SK-N-SH treated with all-trans-retinoic acid at 6 μM for 48 hours (cell line): ENCODE measurements around the gene CMTM2.

Experiments used
- ATAC-seq: fragments of 200-7000 bp; cut with Tn5 transposase; 3 replicates; pipeline ENCODE4 v1.9.1; 2020; ENCODE audit warnings: mild to moderate bottlenecking, moderate library complexity
- ARNTL ChIP-seq: fragments of 450-650 bp; formaldehyde crosslinking; IDR thresholded peaks from 2 replicates; pipeline ENCODE4 v1.5.0; 2020; ENCODE audit warnings: low read depth, mild to moderate bottlenecking, moderate library complexity, borderline replicate concordance
- BACH2 ChIP-seq: fragments of 250-450 bp; sonication (Bioruptor Pico); IDR thresholded peaks from 2 replicates; pipeline ENCODE4 v1.9.0; 2021; ENCODE audit warnings: mild to moderate bottlenecking, borderline replicate concordance
- CREB5 ChIP-seq: fragments of 250-450 bp; sonication (Bioruptor Pico); IDR thresholded peaks from 2 replicates; pipeline ENCODE4 v1.5.1; 2020; ENCODE audit warnings: low read depth, mild to moderate bottlenecking, moderate library complexity
- CSDC2 ChIP-seq: fragments of 250-450 bp; sonication (Bioruptor Pico); IDR thresholded peaks from 2 replicates; pipeline ENCODE4 v1.5.0; 2020; ENCODE audit warnings: mild to moderate bottlenecking, moderate library complexity
- ESRRG ChIP-seq: fragments of 250-450 bp; sonication (Bioruptor Pico); IDR thresholded peaks from 2 replicates; pipeline ENCODE4 v1.6.1; 2021; ENCODE audit warnings: mild to moderate bottlenecking
- ISL1 ChIP-seq: fragments of 250-450 bp; sonication (Bioruptor Pico); IDR thresholded peaks from 2 replicates; pipeline ENCODE4 v2.1.2; 2022; ENCODE audit warnings: mild to moderate bottlenecking, moderate library complexity
- OSR1 ChIP-seq: fragments of 250-450 bp; sonication (Bioruptor Pico); IDR thresholded peaks from 2 replicates; pipeline ENCODE4 v1.8.0; 2022; ENCODE audit warnings: moderate library complexity, mild to moderate bottlenecking, inconsistent platforms
- PPARA ChIP-seq: fragments of 250-450 bp; sonication (Bioruptor Pico); IDR thresholded peaks from 2 replicates; pipeline ENCODE4 v1.5.0; 2020; ENCODE audit warnings: mild to moderate bottlenecking, borderline replicate concordance
- SNAI2 ChIP-seq: fragments of 250-450 bp; sonication (Bioruptor Pico); IDR thresholded peaks from 2 replicates; pipeline ENCODE4 v1.5.0; 2020; ENCODE audit warnings: mild to moderate bottlenecking, moderate library complexity
- TCF4 ChIP-seq: fragments of 250-450 bp; sonication (Bioruptor Pico); IDR thresholded peaks from 2 replicates; pipeline ENCODE4 v1.8.0; 2021; ENCODE audit warnings: mild to moderate bottlenecking, moderate library complexity, borderline replicate concordance
- TOX ChIP-seq: fragments of 250-450 bp; sonication (Bioruptor Pico); IDR thresholded peaks from 2 replicates; pipeline ENCODE4 v1.8.0; 2021; ENCODE audit warnings: mild to moderate bottlenecking, moderate library complexity, borderline replicate concordance
- TSHZ2 ChIP-seq: fragments of 250-450 bp; sonication (Bioruptor Pico); IDR thresholded peaks from 2 replicates; pipeline ENCODE4 v1.5.0; 2020; ENCODE audit warnings: mild to moderate bottlenecking, moderate library complexity
- ZC3H10 ChIP-seq: fragments of 250-450 bp; sonication (Bioruptor Pico); IDR thresholded peaks from 2 replicates; pipeline ENCODE4 v1.5.1; 2021; ENCODE audit warnings: mild to moderate bottlenecking, moderate library complexity
- ZNF565 ChIP-seq: fragments of 450-650 bp; formaldehyde crosslinking; conservative IDR thresholded peaks from 2 replicates; pipeline ENCODE4 v1.5.0; 2020; ENCODE audit warnings: low read depth, mild to moderate bottlenecking, moderate library complexity
- ZNF70 ChIP-seq: fragments of 450-650 bp; formaldehyde crosslinking; IDR thresholded peaks from 2 replicates; pipeline ENCODE4 v1.5.0; 2020; ENCODE audit warnings: mild to moderate bottlenecking, moderate library complexity
- TF ChIP-seq, protein P1 (sequence below): fragments of 250-450 bp; sonication (Bioruptor Pico); IDR thresholded peaks from 2 replicates; pipeline ENCODE4 v1.8.0; 2021; ENCODE audit warnings: low read depth, mild to moderate bottlenecking, moderate library complexity, borderline replicate concordance
- TF ChIP-seq, protein P2 (sequence below): fragments of 250-450 bp; sonication (Bioruptor Pico); IDR thresholded peaks from 2 replicates; pipeline ENCODE4 v1.5.1; 2021; ENCODE audit warnings: mild to moderate bottlenecking, moderate library complexity

CMTM2 gene

GRCh38 chr16:66580605-66581209 lies 1.4 kb downstream of the CMTM2 start:
- peak; percentile 99 for ATAC-seq
- TF ChIP-seq PPARA (CRISPR knock-in tag): no peak
- TF ChIP-seq BACH2 (CRISPR knock-in tag): no peak
- TF ChIP-seq, protein P1, sequence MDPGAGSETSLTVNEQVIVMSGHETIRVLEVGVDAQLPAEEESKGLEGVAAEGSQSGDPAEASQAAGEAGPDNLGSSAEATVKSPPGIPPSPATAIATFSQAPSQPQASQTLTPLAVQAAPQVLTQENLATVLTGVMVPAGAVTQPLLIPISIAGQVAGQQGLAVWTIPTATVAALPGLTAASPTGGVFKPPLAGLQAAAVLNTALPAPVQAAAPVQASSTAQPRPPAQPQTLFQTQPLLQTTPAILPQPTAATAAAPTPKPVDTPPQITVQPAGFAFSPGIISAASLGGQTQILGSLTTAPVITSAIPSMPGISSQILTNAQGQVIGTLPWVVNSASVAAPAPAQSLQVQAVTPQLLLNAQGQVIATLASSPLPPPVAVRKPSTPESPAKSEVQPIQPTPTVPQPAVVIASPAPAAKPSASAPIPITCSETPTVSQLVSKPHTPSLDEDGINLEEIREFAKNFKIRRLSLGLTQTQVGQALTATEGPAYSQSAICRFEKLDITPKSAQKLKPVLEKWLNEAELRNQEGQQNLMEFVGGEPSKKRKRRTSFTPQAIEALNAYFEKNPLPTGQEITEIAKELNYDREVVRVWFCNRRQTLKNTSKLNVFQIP (CRISPR knock-in tag): no peak
- no peak for TF ChIP-seq ZNF70 (CRISPR knock-in tag)
- TF ChIP-seq TOX: no peak
- TF ChIP-seq, protein P2, sequence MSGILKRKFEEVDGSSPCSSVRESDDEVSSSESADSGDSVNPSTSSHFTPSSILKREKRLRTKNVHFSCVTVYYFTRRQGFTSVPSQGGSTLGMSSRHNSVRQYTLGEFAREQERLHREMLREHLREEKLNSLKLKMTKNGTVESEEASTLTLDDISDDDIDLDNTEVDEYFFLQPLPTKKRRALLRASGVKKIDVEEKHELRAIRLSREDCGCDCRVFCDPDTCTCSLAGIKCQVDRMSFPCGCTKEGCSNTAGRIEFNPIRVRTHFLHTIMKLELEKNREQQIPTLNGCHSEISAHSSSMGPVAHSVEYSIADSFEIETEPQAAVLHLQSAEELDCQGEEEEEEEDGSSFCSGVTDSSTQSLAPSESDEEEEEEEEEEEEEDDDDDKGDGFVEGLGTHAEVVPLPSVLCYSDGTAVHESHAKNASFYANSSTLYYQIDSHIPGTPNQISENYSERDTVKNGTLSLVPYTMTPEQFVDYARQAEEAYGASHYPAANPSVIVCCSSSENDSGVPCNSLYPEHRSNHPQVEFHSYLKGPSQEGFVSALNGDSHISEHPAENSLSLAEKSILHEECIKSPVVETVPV (CRISPR knock-in tag): no peak

DNA sequence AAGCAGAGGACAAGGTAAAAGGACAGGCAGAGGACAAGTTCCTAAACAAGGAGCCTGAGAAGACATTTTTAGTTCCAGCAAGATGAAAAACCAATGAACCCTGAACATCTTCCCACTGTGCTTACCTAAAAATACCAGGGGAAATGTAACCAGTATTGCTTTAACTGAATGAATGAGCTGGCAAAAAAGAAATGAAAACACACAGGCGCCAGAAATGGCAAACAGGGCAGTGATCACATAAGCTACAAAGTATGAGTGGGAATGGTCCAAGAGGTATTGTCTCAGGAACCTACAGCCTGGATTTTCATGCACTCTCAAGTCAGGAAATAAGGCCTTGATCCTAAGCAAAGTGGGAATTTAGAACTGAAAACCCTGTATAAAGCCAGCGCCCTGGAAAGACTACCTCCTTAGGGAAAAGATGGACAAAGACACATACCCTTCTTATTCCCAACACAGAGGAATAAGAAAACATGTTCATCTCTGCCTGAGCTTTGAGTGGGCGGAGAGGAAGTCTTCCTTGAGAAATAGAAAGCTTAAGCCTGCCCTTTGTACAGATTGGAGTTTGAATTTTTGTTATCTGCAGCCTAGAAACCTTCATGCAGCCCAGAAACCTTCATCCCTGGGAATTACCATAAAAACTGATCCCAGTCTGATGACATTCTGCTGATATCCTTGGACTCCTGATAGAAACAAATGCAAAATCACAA lies 2.1 kb downstream of the CMTM2 start:
- no peak; the same call in 2 of the 3 replicates for ATAC-seq
- TF ChIP-seq ESRRG (CRISPR knock-in tag): no peak
- no peak for TF ChIP-seq TOX

GRCh38 chr16:66585481-66586239 lies 6.4 kb downstream of the CMTM2 start:
- no peak for ATAC-seq

GRCh38 chr16:66587881-66588600 lies 8.8 kb downstream of the CMTM2 start:
- ATAC-seq: no peak
- TF ChIP-seq TSHZ2 (CRISPR knock-in tag) (no peak), CSDC2 (CRISPR knock-in tag) (no peak), ESRRG (CRISPR knock-in tag) (no peak), SNAI2 (CRISPR knock-in tag) (no peak), TOX (no peak), PPARA (CRISPR knock-in tag) (no peak), ISL1 (CRISPR knock-in tag) (no peak), ZNF70 (CRISPR knock-in tag) (no peak)
- TF ChIP-seq, all 23 proteins: peak for 0

More at GRCh38 chr16:66585481-66586239, 6.4 kb downstream of the CMTM2 start:
- no peak for TF ChIP-seq TCF4 (CRISPR knock-in tag)
- TF ChIP-seq ISL1 (CRISPR knock-in tag): no peak
- TF ChIP-seq, protein P1 (CRISPR knock-in tag): no peak
- TF ChIP-seq OSR1 (CRISPR knock-in tag): no peak
- no peak for TF ChIP-seq ZNF565
- no peak for TF ChIP-seq ARNTL (CRISPR knock-in tag)
- TF ChIP-seq ESRRG (CRISPR knock-in tag): no peak
- no peak for TF ChIP-seq CREB5 (CRISPR knock-in tag)
- TF ChIP-seq SNAI2 (CRISPR knock-in tag): no peak
- no peak for TF ChIP-seq TOX
- no peak for TF ChIP-seq ZC3H10
- no peak for TF ChIP-seq BACH2 (CRISPR knock-in tag)
- TF ChIP-seq, all 23 proteins: peak for 0
